ENCODE measurements around the gene IDUA. TPM values are rescaled to one million over a fixed set of nuclear protein-coding genes. Genes with fewer than 3 reads are reported as not detected.

Gene IDUA
- total RNA-seq, 1 donor from 2014 or later = 2.6 TPM

- H3K4me3 ChIP-seq (ENCODE audit: low read depth, low read length) = no peak overlapping the region
- DNase-seq (ENCODE audit: low read depth) = no peak
- no peak for FAIRE-seq
- no peaks in the 10 kb centered on the region for H3K27me3 ChIP-seq (ENCODE audit: control insufficient read depth, insufficient read depth, low read length)
- H3K36me3 ChIP-seq (ENCODE audit: control insufficient read depth, insufficient read depth, low read length) = no peaks in the 10 kb centered on the region
- no peak for TF ChIP-seq CTCF (IDR thresholded peaks at IDR 0.05; ENCODE audit: insufficient read depth, low read length, severe bottlenecking)
These were observed 55.1 kb downstream of the IDUA start for GRCh38 chr4:1041936-1042330.

GRCh38 chr4:1042352-1043055 lies 55.7 kb downstream of the IDUA start:
- no peak for TF ChIP-seq CTCF (IDR thresholded peaks at IDR 0.05; ENCODE audit: insufficient read depth, low read length, severe bottlenecking)
- FAIRE-seq (no peak), DNase-seq (ENCODE audit: low read depth) (no peak)
- no peaks in the 10 kb centered on the region for H3K36me3 ChIP-seq (ENCODE audit: control insufficient read depth, insufficient read depth, low read length)
- no peaks in the 10 kb centered on the region for H3K27me3 ChIP-seq (ENCODE audit: control insufficient read depth, insufficient read depth, low read length)
- no peak overlapping the region for H3K4me3 ChIP-seq (ENCODE audit: low read depth, low read length)

DNA sequence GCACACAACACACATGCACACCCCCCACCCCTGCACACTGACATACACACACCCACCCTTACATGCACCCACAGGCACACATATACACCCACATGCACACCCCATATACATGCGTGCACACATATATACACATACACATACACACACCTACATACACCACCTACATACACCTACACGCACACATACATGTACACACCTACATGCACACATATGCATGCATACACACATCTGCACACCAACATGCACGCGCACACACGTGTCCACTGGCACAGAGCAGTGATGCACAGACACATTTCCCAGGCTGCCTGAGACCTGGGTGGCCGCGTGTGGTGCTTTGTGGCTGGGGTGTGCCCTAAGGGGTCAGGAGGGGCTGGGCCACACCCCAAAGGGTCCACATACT lies 56.3 kb downstream of the IDUA start:
- FAIRE-seq (no peak), DNase-seq (ENCODE audit: low read depth) (no peak)
- H3K27me3 ChIP-seq (ENCODE audit: control insufficient read depth, insufficient read depth, low read length) = no peaks in the 10 kb centered on the region
- H3K36me3 ChIP-seq (ENCODE audit: control insufficient read depth, insufficient read depth, low read length) = no peaks in the 10 kb centered on the region
- TF ChIP-seq CTCF (IDR thresholded peaks at IDR 0.05; ENCODE audit: insufficient read depth, low read length, severe bottlenecking) = no peak
- no peak overlapping the region for H3K4me3 ChIP-seq (ENCODE audit: low read depth, low read length)

- peak; percentile 95 for DNase-seq (ENCODE audit: low read depth)
- Histone ChIP-seq H3K4me3 (ENCODE audit: low read depth, low read length) (no peak overlapping the region), H3K27me3 (ENCODE audit: control insufficient read depth, insufficient read depth, low read length) (no peaks in the 10 kb centered on the region)
These were observed 57.0 kb downstream of the IDUA start for GRCh38 chr4:1043651-1044468.

DNA sequence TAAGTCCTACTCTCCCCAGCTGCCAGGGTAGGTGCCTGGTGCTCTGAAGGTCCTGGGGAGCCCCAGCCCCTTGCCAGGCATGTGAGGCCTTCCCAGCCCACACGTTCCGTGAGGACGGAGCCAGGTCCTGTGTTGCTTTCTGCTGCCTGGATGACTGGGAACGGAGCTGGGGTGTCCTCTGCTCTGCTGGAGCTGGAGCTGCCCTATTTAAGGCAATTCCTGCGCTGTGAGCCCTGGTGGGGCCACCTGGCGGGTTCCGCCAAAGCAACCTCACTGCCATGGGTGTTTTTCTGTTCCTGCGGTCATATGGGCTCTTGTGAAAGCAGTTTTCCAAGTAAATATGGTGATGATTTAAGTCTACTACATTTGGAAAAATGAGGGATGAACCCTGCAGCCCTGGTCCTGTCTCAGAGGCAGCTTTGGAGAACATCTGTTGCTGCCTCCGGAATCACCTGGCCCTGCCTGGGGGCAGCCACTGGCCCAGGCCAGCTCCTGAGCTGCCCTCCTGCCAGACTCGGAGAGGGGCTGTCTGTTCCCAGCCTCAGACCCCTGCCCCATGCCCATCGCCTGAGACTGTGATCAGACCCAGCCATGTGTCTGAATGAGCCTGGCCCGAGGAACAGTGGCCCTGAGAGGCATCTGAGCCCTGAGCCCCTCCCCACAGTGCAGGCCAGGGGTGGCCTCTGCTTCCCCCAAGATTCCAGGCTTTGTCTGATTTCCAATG lies 57.8 kb downstream of the IDUA start:
- DNase-seq (ENCODE audit: low read depth) (no peak), FAIRE-seq (no peak)
- TF ChIP-seq CTCF (IDR thresholded peaks at IDR 0.05; ENCODE audit: insufficient read depth, low read length, severe bottlenecking) = no peak
- H3K27me3 ChIP-seq (ENCODE audit: control insufficient read depth, insufficient read depth, low read length) = peaks cover 2% of the 10 kb centered on the region
- no peaks in the 10 kb centered on the region for H3K36me3 ChIP-seq (ENCODE audit: control insufficient read depth, insufficient read depth, low read length)
- H3K4me3 ChIP-seq (ENCODE audit: low read depth, low read length) = no peak overlapping the region

More at GRCh38 chr4:1043651-1044468, 57.0 kb downstream of the IDUA start:
- TF ChIP-seq CTCF (IDR thresholded peaks at IDR 0.05; ENCODE audit: insufficient read depth, low read length, severe bottlenecking) = no peak
- no peaks in the 10 kb centered on the region for H3K36me3 ChIP-seq (ENCODE audit: control insufficient read depth, insufficient read depth, low read length)
- FAIRE-seq = peak; percentile 95

All from bronchial epithelial cell (primary cell).